Panc1 (cell line): ENCODE results near the gene GALNT14. TPM values are rescaled to one million over a fixed set of nuclear protein-coding genes. Genes with fewer than 3 reads are reported as not detected.

Experiments
- ATAC-seq: fragments of 200-7000 bp; cut with Tn5 transposase; 2 replicates; pipeline ENCODE4 v1.9.1; 2020; ENCODE audit warnings: mild to moderate bottlenecking, moderate library complexity
- BruUV-seq: library from RNA; stranded (reverse); fragments of 400-500 nt; replicated peaks from 2 replicates; lab custom pipeline; 2021; lab: Mats Ljungman, UMichigan
- CTCF ChIA-PET: fragments of 300-600 bp; sonication (Branson Sonifier 250); formaldehyde crosslinking; loops from one replicate; lab custom pipeline; 2022; ENCODE audit warnings: antibody characterized with exemption; lab: Charles Lee
- POLR2A ChIA-PET: fragments of 300-600 bp; sonication (Branson Sonifier 250); formaldehyde crosslinking; loops from one replicate; lab custom pipeline; 2022; ENCODE audit warnings: antibody characterized with exemption; lab: Charles Lee
- DNase-seq: peaks from one replicate; pipeline ENCODE4 v3.0.0-alpha.2; 2010; ENCODE audit warnings: low read depth, low spot score
- H3K27ac ChIP-seq: 2 replicates; pipeline ENCODE4 v1.5.1; 2011; ENCODE audit warnings: mild to moderate bottlenecking, low read length, inconsistent platforms
- H3K27me3 ChIP-seq: fragments of 200-500 bp; sonication (Bioruptor generic); 2 replicates; pipeline ENCODE4 v1.6.0; 2014; ENCODE audit warnings: low read length, inconsistent platforms; ENCODE audit not compliant: control insufficient read depth, insufficient read depth
- H3K36me3 ChIP-seq: fragments of 200-500 bp; sonication (Bioruptor generic); 2 replicates; pipeline ENCODE4 v1.5.1; 2014; ENCODE audit warnings: inconsistent platforms, mild to moderate bottlenecking, low read length, moderate library complexity; ENCODE audit not compliant: control insufficient read depth, insufficient read depth
- H3K4me1 ChIP-seq: 2 replicates; pipeline ENCODE4 v1.5.1; 2011; ENCODE audit warnings: inconsistent platforms, mild to moderate bottlenecking, low read length, moderate library complexity; ENCODE audit not compliant: control insufficient read depth, insufficient read depth
- H3K4me3 ChIP-seq, 2 experiments: 2 replicates each; pipeline ENCODE4 v1.5.1; 2011 to 2012; ENCODE audit warnings: low read depth in 2 of 2, low read length in 2 of 2, mild to moderate bottlenecking in 2 of 2, inconsistent platforms in 1 of 2, moderate library complexity in 1 of 2
- H3K9me3 ChIP-seq: fragments of 200-500 bp; sonication (Bioruptor generic); 2 replicates; pipeline ENCODE4 v1.5.1; 2014; ENCODE audit warnings: low read depth, mild to moderate bottlenecking, inconsistent platforms, low read length, moderate library complexity; ENCODE audit not compliant: control insufficient read depth, insufficient read depth
- CTCF ChIP-seq: fragments of 450-650 bp; IDR thresholded peaks from 2 replicates; pipeline ENCODE4 v1.5.1; 2017; ENCODE audit warnings: mild to moderate bottlenecking
- POLR2AphosphoS5 ChIP-seq: IDR thresholded peaks from 2 replicates; pipeline ENCODE4 v1.6.1; 2012; ENCODE audit warnings: mild to moderate bottlenecking, low read depth, low read length, moderate library complexity
- REST ChIP-seq, 2 experiments: IDR thresholded peaks; 2 replicates each; pipeline ENCODE4 v1.6.1; 2011 to 2012; ENCODE audit warnings: low read depth in 2 of 2, control low read depth in 1 of 2, low read length in 1 of 2, mild to moderate bottlenecking in 1 of 2, moderate library complexity in 1 of 2; ENCODE audit not compliant: insufficient read depth in 1 of 2
- SIN3A ChIP-seq: IDR thresholded peaks from 2 replicates; pipeline ENCODE4 v1.6.1; 2012; ENCODE audit warnings: low read depth, mild to moderate bottlenecking, low read length, moderate library complexity, borderline replicate concordance; ENCODE audit not compliant: insufficient read depth
- TCF7L2 ChIP-seq: IDR thresholded peaks from 2 replicates; pipeline ENCODE4 v1.6.1; 2011; ENCODE audit warnings: mild to moderate bottlenecking, low read depth, low read length, inconsistent platforms
- in situ Hi-C: cut with HindIII; loops from 2 replicates; pipeline ENCODE4 v1.10.0; 2016; ENCODE audit warnings: low sequenced_read_pairs, low pct_unique_long_range_greater_than_20kb
- intact Hi-C: fragments of 100-400 bp; cut with micrococcal nuclease; formaldehyde crosslinking; loops from one replicate; pipeline ENCODE4 v1.10.0; 2022; ENCODE audit not compliant: unreplicated experiment
- total RNA-seq: library from RNA; stranded (reverse); gene quantifications from one replicate; pipeline ENCODE4 v1.2.1, GENCODE V29; 2021; ENCODE audit not compliant: unreplicated experiment

GALNT14 gene
- total RNA-seq, 1 experiment from 2014 or later = 0.67 TPM

- H3K4me3 ChIP-seq = no peak overlapping the region
- ChIA-PET POLR2A (no interaction called here), CTCF (no interaction called here)
- intact Hi-C loops (loop anchor here (10.0 kb wide), 2 partner anchors 308 to 468 kb away; no protein-coding TSS in a partner anchor), in situ Hi-C loops (no loop called here)
- no peak for TF ChIP-seq SIN3A
- TF ChIP-seq REST (IDR thresholded peaks at IDR 0.05; ENCODE audit: insufficient read depth in 1 of 2, low read depth in 2 of 2, low read length in 1 of 2) = no peak
- TF ChIP-seq CTCF = no peak
- TF ChIP-seq TCF7L2 = no peak
- TF ChIP-seq POLR2AphosphoS5 = no peak
- H3K27ac ChIP-seq = no peak overlapping the region
- no peak for ATAC-seq
- DNase-seq = no peak
- H3K9me3 ChIP-seq = no peaks in the 10 kb centered on the region
- H3K27me3 ChIP-seq = 0 out of 2 replicates have a peak, but pooled peaks cover 2% of the 10 kb centered on the region
- no TSS peak for BruUV-seq
- H3K4me1 ChIP-seq = no peaks in the 10 kb centered on the region
- no peaks in the 10 kb centered on the region for H3K36me3 ChIP-seq
Observed at GRCh38 chr2:30866974-30867373, 271.3 kb downstream of the GALNT14 start.

- POLR2A ChIA-PET = no interaction called here
- no peak overlapping the region for H3K27ac ChIP-seq
- no peak for TF ChIP-seq TCF7L2
- TF ChIP-seq REST (IDR thresholded peaks at IDR 0.05; ENCODE audit: insufficient read depth in 1 of 2, low read depth in 2 of 2, low read length in 1 of 2) = no peak
- intact Hi-C loops (loop anchor here (10.0 kb wide), 2 partner anchors 309 to 469 kb away; no protein-coding TSS in a partner anchor), in situ Hi-C loops (no loop called here)
- CTCF ChIA-PET = no interaction called here
- H3K36me3 ChIP-seq = no peaks in the 10 kb centered on the region
- H3K27me3 ChIP-seq = 0 out of 2 replicates have a peak, but pooled peaks cover 2% of the 10 kb centered on the region
- BruUV-seq = no TSS peak
- ATAC-seq (no peak), DNase-seq (no peak)
- no peak overlapping the region for H3K4me3 ChIP-seq
- H3K4me1 ChIP-seq = no peaks in the 10 kb centered on the region
- no peaks in the 10 kb centered on the region for H3K9me3 ChIP-seq
Observed at GRCh38 chr2:30865892-30866681, 272.2 kb downstream of the GALNT14 start.
